ENCODE measurements around the gene WSB1. TPM values are rescaled to one million over a fixed set of nuclear protein-coding genes. Genes with fewer than 3 reads are reported as not detected.

Gene WSB1
- total and polyA plus RNA-seq, 4 donors, result 245 to 335 (median 256) TPM

DNA sequence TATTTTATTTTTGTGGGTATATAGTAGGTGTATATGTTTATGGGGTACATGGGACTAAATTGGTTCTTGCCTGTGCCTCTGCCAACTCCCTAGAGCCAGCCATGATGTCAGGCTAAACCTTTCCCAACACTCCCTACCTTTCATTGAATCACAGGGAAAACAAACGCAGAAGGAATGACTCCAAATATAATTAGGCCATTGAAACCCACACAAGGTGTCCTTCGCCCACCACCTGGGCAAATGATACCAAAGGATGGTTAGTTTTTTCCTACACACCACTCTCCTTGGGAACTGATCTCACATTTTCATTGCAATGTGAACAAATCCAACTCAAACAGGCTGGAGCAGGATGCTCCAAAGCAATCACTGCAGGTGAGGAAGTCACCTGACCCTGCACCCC lies 27.5 kb downstream of the WSB1 start:
- H3K4me3 ChIP-seq (ENCODE audit: low read depth, low read length), result no peak overlapping the region
- peaks cover 14% of the 10 kb centered on the region for H3K36me3 ChIP-seq (ENCODE audit: control insufficient read depth, insufficient read depth, low read length)
- no peak for DNase-seq (ENCODE audit: low read depth in 4 of 6, low spot score in 6 of 6)
- WGBS (ENCODE audit: insufficient coverage), result no CpG with 5 or more reads among the region's 2 CpGs
- peaks cover 20% of the 10 kb centered on the region for H3K4me1 ChIP-seq (ENCODE audit: control insufficient read depth, insufficient read depth, low read length)
- H3K9me3 ChIP-seq (ENCODE audit: control insufficient read depth, insufficient read depth, low read length), result no peaks in the 10 kb centered on the region
- H3K27me3 ChIP-seq (ENCODE audit: control insufficient read depth, insufficient read depth, low read length), result no peaks in the 10 kb centered on the region
- no peak overlapping the region for H3K27ac ChIP-seq (ENCODE audit: low read depth, low read length)

DNA sequence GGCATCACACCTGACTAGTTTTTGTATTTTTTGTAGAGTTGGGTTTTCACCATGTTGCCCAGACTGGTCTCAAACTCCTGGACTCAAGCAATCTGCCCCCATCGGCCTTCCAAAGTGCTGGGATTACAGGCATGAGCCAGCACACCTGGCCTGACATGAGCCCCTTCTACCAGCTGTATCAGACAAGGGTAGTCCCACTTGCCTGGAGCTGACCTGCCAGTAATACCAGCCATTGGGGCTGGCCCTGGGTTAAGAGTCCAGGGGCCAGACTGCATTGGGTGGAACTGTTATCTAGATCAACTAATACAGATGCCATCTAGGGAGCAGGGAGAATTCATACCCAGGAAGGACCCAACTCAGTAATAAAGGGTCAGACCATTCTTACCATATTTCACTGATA lies 28.1 kb downstream of the WSB1 start:
- 92% methylated on average over 1 of the region's 1 CpG for WGBS (ENCODE audit: insufficient coverage)
- H3K4me1 ChIP-seq (ENCODE audit: control insufficient read depth, insufficient read depth, low read length), result peaks cover 20% of the 10 kb centered on the region
- no peak for DNase-seq (ENCODE audit: low read depth in 4 of 6, low spot score in 6 of 6)
- H3K4me3 ChIP-seq (ENCODE audit: low read depth, low read length), result no peak overlapping the region
- H3K9me3 ChIP-seq (ENCODE audit: control insufficient read depth, insufficient read depth, low read length), result no peaks in the 10 kb centered on the region
- H3K27me3 ChIP-seq (ENCODE audit: control insufficient read depth, insufficient read depth, low read length), result no peaks in the 10 kb centered on the region
- H3K27ac ChIP-seq (ENCODE audit: low read depth, low read length), result no peak overlapping the region
- H3K36me3 ChIP-seq (ENCODE audit: control insufficient read depth, insufficient read depth, low read length), result peaks cover 11% of the 10 kb centered on the region

GRCh38 chr17:27322690-27323508 lies 29.0 kb downstream of the WSB1 start:
- DNase-seq (ENCODE audit: low read depth in 4 of 6, low spot score in 6 of 6), result no peak
- H3K36me3 ChIP-seq (ENCODE audit: control insufficient read depth, insufficient read depth, low read length), result peaks cover 4% of the 10 kb centered on the region
- H3K27me3 ChIP-seq (ENCODE audit: control insufficient read depth, insufficient read depth, low read length), result no peaks in the 10 kb centered on the region
- WGBS (ENCODE audit: insufficient coverage), result 90% methylated on average over 4 of the region's 4 CpGs
- no peak overlapping the region for H3K27ac ChIP-seq (ENCODE audit: low read depth, low read length)
- H3K4me3 ChIP-seq (ENCODE audit: low read depth, low read length), result no peak overlapping the region
- H3K9me3 ChIP-seq (ENCODE audit: control insufficient read depth, insufficient read depth, low read length), result no peaks in the 10 kb centered on the region
- peaks cover 20% of the 10 kb centered on the region for H3K4me1 ChIP-seq (ENCODE audit: control insufficient read depth, insufficient read depth, low read length)

GRCh38 chr17:27323538-27324215 lies 29.8 kb downstream of the WSB1 start:
- no peaks in the 10 kb centered on the region for H3K9me3 ChIP-seq (ENCODE audit: control insufficient read depth, insufficient read depth, low read length)
- H3K36me3 ChIP-seq (ENCODE audit: control insufficient read depth, insufficient read depth, low read length), result no peaks in the 10 kb centered on the region
- peaks cover 20% of the 10 kb centered on the region for H3K4me1 ChIP-seq (ENCODE audit: control insufficient read depth, insufficient read depth, low read length)
- DNase-seq (ENCODE audit: low read depth in 4 of 6, low spot score in 6 of 6), result peak in 1 of 6 donors; percentile 21
- H3K27me3 ChIP-seq (ENCODE audit: control insufficient read depth, insufficient read depth, low read length), result no peaks in the 10 kb centered on the region
- H3K27ac ChIP-seq (ENCODE audit: low read depth, low read length), result no peak overlapping the region
- WGBS (ENCODE audit: insufficient coverage), result 70% methylated on average over 5 of the region's 7 CpGs
- H3K4me3 ChIP-seq (ENCODE audit: low read depth, low read length), result no peak overlapping the region

DNA sequence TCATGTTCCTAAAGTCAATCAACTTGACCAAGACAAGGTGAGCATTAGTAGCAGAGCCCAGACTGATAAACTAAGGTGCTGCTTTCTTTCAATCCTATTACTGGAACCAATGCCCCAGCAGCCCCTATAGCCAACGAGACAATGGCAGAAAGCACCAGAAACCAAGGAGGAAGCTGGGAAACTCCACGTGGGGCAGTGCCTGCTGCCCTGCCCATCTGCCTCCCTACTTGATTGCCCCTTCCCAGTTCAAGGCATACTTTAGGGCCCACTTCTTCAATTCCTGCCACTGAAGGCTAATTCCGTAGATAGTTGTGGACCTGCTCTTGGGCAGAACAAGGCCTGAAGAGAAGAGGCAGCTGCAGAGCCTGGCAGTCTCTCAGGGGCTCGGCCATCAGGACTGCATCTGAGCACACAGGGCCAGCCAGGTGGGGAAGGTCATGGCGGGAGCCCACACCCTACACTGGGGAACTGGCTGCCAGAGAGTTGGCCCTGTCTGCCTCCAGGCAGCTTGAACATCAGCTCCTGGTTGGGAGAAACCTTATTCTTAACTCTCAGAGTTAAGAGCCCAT lies 30.9 kb downstream of the WSB1 start:
- H3K27ac ChIP-seq (ENCODE audit: low read depth, low read length), result no peak overlapping the region
- no peak for DNase-seq (ENCODE audit: low read depth in 4 of 6, low spot score in 6 of 6)
- no peaks in the 10 kb centered on the region for H3K27me3 ChIP-seq (ENCODE audit: control insufficient read depth, insufficient read depth, low read length)
- H3K4me3 ChIP-seq (ENCODE audit: low read depth, low read length), result no peak overlapping the region
- no peaks in the 10 kb centered on the region for H3K9me3 ChIP-seq (ENCODE audit: control insufficient read depth, insufficient read depth, low read length)
- WGBS (ENCODE audit: insufficient coverage), result 85% methylated on average over 4 of the region's 5 CpGs
- peaks cover 13% of the 10 kb centered on the region for H3K4me1 ChIP-seq (ENCODE audit: control insufficient read depth, insufficient read depth, low read length)
- H3K36me3 ChIP-seq (ENCODE audit: control insufficient read depth, insufficient read depth, low read length), result no peaks in the 10 kb centered on the region

GRCh38 chr17:27326051-27326450 lies 32.1 kb downstream of the WSB1 start:
- Histone ChIP-seq H3K4me1 (ENCODE audit: control insufficient read depth, insufficient read depth, low read length) (peaks cover 5% of the 10 kb centered on the region), H3K27me3 (ENCODE audit: control insufficient read depth, insufficient read depth, low read length) (no peaks in the 10 kb centered on the region), H3K27ac (ENCODE audit: low read depth, low read length) (no peak overlapping the region), H3K9me3 (ENCODE audit: control insufficient read depth, insufficient read depth, low read length) (no peaks in the 10 kb centered on the region), H3K36me3 (ENCODE audit: control insufficient read depth, insufficient read depth, low read length) (no peaks in the 10 kb centered on the region), H3K4me3 (ENCODE audit: low read depth, low read length) (no peak overlapping the region)
- no peak for DNase-seq (ENCODE audit: low read depth in 4 of 6, low spot score in 6 of 6)
- WGBS (ENCODE audit: insufficient coverage), result 64% methylated on average over 2 of the region's 2 CpGs

GRCh38 chr17:27326585-27326984 lies 32.7 kb downstream of the WSB1 start:
- no CpG with 5 or more reads among the region's 1 CpG for WGBS (ENCODE audit: insufficient coverage)
- H3K27ac ChIP-seq (ENCODE audit: low read depth, low read length), result no peak overlapping the region
- DNase-seq (ENCODE audit: low read depth in 4 of 6, low spot score in 6 of 6), result no peak

DNA sequence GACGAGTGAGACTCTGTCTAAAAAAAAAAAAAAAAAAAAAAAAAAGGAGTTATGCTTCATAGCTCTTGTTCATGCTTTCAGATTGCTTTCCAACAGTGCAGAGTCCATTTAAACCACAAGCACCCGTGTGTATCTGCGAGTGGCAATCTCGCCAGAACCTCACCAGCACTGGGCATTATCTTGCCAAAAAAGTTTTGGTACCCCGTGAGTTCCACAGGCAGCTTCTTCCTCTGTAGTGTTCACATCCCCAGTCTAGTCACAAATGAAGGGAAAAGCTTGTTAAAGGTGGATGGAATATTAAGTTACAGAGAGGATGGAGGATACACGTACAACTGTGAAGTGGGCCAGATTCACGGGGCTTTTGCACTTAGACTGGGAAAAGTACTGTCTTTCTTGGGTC lies 33.5 kb downstream of the WSB1 start:
- Histone ChIP-seq H3K4me3 (ENCODE audit: low read depth, low read length) (no peak overlapping the region), H3K9me3 (ENCODE audit: control insufficient read depth, insufficient read depth, low read length) (no peaks in the 10 kb centered on the region), H3K4me1 (ENCODE audit: control insufficient read depth, insufficient read depth, low read length) (peaks cover 12% of the 10 kb centered on the region), H3K27me3 (ENCODE audit: control insufficient read depth, insufficient read depth, low read length) (no peaks in the 10 kb centered on the region), H3K27ac (ENCODE audit: low read depth, low read length) (no peak overlapping the region), H3K36me3 (ENCODE audit: control insufficient read depth, insufficient read depth, low read length) (no peaks in the 10 kb centered on the region)
- 86% methylated on average over 5 of the region's 7 CpGs for WGBS (ENCODE audit: insufficient coverage)
- no peak for DNase-seq (ENCODE audit: low read depth in 4 of 6, low spot score in 6 of 6)

More at GRCh38 chr17:27326585-27326984, 32.7 kb downstream of the WSB1 start:
- Histone ChIP-seq H3K4me1 (ENCODE audit: control insufficient read depth, insufficient read depth, low read length) (peaks cover 5% of the 10 kb centered on the region), H3K9me3 (ENCODE audit: control insufficient read depth, insufficient read depth, low read length) (no peaks in the 10 kb centered on the region), H3K4me3 (ENCODE audit: low read depth, low read length) (no peak overlapping the region), H3K36me3 (ENCODE audit: control insufficient read depth, insufficient read depth, low read length) (no peaks in the 10 kb centered on the region), H3K27me3 (ENCODE audit: control insufficient read depth, insufficient read depth, low read length) (no peaks in the 10 kb centered on the region)

DNA sequence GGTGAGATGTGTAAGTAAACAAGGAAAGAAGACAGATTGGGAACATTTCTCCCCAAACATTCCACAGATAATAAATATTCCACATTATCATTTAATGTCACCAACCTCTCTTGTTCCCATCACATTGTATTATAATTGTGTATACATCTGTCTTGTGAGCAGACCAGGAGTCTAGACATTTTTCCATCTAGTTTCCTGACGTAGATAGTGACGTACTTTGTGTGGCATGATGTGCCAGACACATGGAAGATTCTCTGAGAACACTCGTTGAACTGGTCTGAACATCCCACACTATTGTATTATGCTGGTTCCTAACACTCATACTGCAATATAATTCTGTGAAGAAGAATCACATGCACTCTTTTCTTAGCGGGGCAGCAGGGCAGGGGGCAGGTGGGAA lies 34.0 kb downstream of the WSB1 start:
- no peak overlapping the region for H3K4me3 ChIP-seq (ENCODE audit: low read depth, low read length)
- no peaks in the 10 kb centered on the region for H3K36me3 ChIP-seq (ENCODE audit: control insufficient read depth, insufficient read depth, low read length)
- no peaks in the 10 kb centered on the region for H3K9me3 ChIP-seq (ENCODE audit: control insufficient read depth, insufficient read depth, low read length)
- DNase-seq (ENCODE audit: low read depth in 4 of 6, low spot score in 6 of 6), result no peak
- no peaks in the 10 kb centered on the region for H3K27me3 ChIP-seq (ENCODE audit: control insufficient read depth, insufficient read depth, low read length)
- H3K4me1 ChIP-seq (ENCODE audit: control insufficient read depth, insufficient read depth, low read length), result peaks cover 16% of the 10 kb centered on the region
- H3K27ac ChIP-seq (ENCODE audit: low read depth, low read length), result no peak overlapping the region
- WGBS (ENCODE audit: insufficient coverage), result 80% methylated on average over 1 of the region's 4 CpGs

All from spinal cord (tissue), 10 donors.